HCEC 1CT (cell line): ENCODE measurements around the gene HPCAL1.
"Not testable (repeated sequence)": the region's sequence is repeated elsewhere in the genome, so short reads cannot be mapped to it uniquely, and the experiment has no call there.

Experiments
- DNase-seq: peaks from one replicate; pipeline ENCODE4 v3.0.0-alpha.2; 2017

The HPCAL1 gene

GRCh38 chr2:10302479-10303180 is at the start of gene HPCAL1:
Gene HPCAL1 (plus strand): TSS chr2:10302904. CDS start chr2:10419758, 116,854 bp downstream.
- DNase-seq: peak; percentile 81

GRCh38 chr2:10253596-10254372 is 48.9 kb upstream of the HPCAL1 start:
- DNase-seq: no peak

GRCh38 chr2:10254373-10255188 is 48.1 kb upstream of the HPCAL1 start:
- no peak for DNase-seq

GRCh38 chr2:10255189-10256030 is 47.3 kb upstream of the HPCAL1 start:
- no peak for DNase-seq

- no peak for DNase-seq
Measured at GRCh38 chr2:10256031-10256514, 46.6 kb upstream of the HPCAL1 start.

- DNase-seq: no peak
Measured at GRCh38 chr2:10256515-10257031, 46.1 kb upstream of the HPCAL1 start.

GRCh38 chr2:10257036-10257435 is 45.7 kb upstream of the HPCAL1 start:
- no peak for DNase-seq

- no peak for DNase-seq
Measured at GRCh38 chr2:10257500-10258147, 45.1 kb upstream of the HPCAL1 start.

- DNase-seq: no peak
Measured at GRCh38 chr2:10258326-10258725, 44.4 kb upstream of the HPCAL1 start.

- DNase-seq: no peak
Measured at GRCh38 chr2:10258726-10259125, 44.0 kb upstream of the HPCAL1 start.

GRCh38 chr2:10260130-10260529 is 42.6 kb upstream of the HPCAL1 start:
- DNase-seq: peak; percentile 24

GRCh38 chr2:10263526-10263925 is 39.2 kb upstream of the HPCAL1 start:
- not testable (repeated sequence) for DNase-seq

- DNase-seq: no peak
Measured at GRCh38 chr2:10264506-10265328, 38.0 kb upstream of the HPCAL1 start.

GRCh38 chr2:10265329-10266132 is 37.2 kb upstream of the HPCAL1 start:
- DNase-seq: no peak

- DNase-seq: peak; percentile 41
Measured at GRCh38 chr2:10266133-10266620, 36.5 kb upstream of the HPCAL1 start.

GRCh38 chr2:10267036-10267435 is 35.7 kb upstream of the HPCAL1 start:
- DNase-seq: no peak

GRCh38 chr2:10267551-10268465 is 34.9 kb upstream of the HPCAL1 start:
- DNase-seq: no peak

- no peak for DNase-seq
Measured at GRCh38 chr2:10269291-10269690, 33.4 kb upstream of the HPCAL1 start.
